Adipocyte (in vitro differentiated cells): ENCODE measurements around the gene AP5B1.
"Not testable (repeated sequence)": the region's sequence is repeated elsewhere in the genome, so short reads cannot be mapped to it uniquely, and the experiment has no call there.

Experiments
- DNase-seq: peaks from one replicate; pipeline ENCODE4 v3.0.0-alpha.2; 2015; ENCODE audit warnings: low read depth
- H3K27me3 ChIP-seq: replicated peaks from 2 replicates; pipeline ENCODE4 v1.7.0; 2013; ENCODE audit warnings: mild to moderate bottlenecking, low read length, moderate library complexity; ENCODE audit not compliant: control insufficient read depth, insufficient read depth
- H3K36me3 ChIP-seq: 2 replicates; pipeline ENCODE4 v1.7.0; 2013; ENCODE audit warnings: low read length, mild to moderate bottlenecking, moderate library complexity; ENCODE audit not compliant: control insufficient read depth, insufficient read depth, severe bottlenecking
- H3K4me1 ChIP-seq: 2 replicates; pipeline ENCODE4 v1.7.0; 2013; ENCODE audit warnings: mild to moderate bottlenecking, low read length, moderate library complexity; ENCODE audit not compliant: control insufficient read depth, insufficient read depth
- H3K4me3 ChIP-seq: 2 replicates; pipeline ENCODE4 v1.7.0; 2013; ENCODE audit warnings: mild to moderate bottlenecking, low read length, moderate library complexity
- H3K9ac ChIP-seq: 2 replicates; pipeline ENCODE4 v1.7.0; 2013; ENCODE audit warnings: mild to moderate bottlenecking, low read length, moderate library complexity
- H3K9me3 ChIP-seq: 2 replicates; pipeline ENCODE4 v1.7.0; 2013; ENCODE audit warnings: mild to moderate bottlenecking, low read length, moderate library complexity; ENCODE audit not compliant: control insufficient read depth

Gene AP5B1

DNA sequence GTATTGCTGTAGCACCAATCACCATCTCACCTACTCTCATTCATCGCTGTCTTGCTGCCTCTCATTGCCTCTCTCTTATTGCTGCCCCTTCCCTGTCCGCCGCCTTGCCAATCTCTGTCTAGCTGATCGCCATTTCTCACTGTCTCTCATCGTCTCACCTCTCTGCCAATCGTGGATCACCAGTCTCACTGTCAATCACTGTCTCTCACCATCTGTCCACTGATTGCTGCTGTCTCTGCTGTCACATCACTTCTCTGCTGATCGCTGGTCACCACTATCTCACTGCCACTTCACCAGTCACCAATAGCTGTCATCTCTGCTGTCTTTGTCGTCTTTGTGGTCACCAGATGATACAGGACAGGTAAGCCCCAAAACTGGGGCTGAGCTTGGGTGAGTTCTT lies 39.6 kb downstream of the AP5B1 start:
- no peaks in the 10 kb centered on the region for H3K4me1 ChIP-seq
- H3K36me3 ChIP-seq: no peaks in the 10 kb centered on the region
- H3K27me3 ChIP-seq: peaks cover 13% of the 10 kb centered on the region
- H3K9me3 ChIP-seq: peaks cover 6% of the 10 kb centered on the region
- H3K9ac ChIP-seq: no peak overlapping the region
- H3K4me3 ChIP-seq: no peak overlapping the region
- DNase-seq: no peak

DNA sequence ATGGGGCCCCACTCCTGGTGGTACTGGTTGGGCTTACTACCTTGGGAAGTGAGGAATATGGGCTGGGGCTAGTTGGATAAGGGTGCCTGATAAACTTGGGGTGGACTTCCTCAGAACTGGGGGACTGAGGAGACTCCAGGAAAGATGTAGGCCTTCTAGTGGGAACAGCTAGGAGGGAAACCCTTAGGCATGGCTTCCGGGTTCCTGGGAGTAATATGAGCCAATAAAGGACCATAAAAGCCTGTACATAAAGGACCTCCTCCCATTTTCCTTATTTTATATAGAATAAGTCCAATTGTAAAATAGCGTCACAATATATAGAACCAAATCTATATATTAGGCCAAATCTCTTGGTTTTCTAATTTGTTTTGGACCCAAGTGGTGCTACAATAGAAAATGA lies 41.8 kb downstream of the AP5B1 start:
- Histone ChIP-seq H3K27me3 (peaks cover 12% of the 10 kb centered on the region), H3K9ac (no peak overlapping the region), H3K4me1 (no peaks in the 10 kb centered on the region), H3K9me3 (peaks cover 6% of the 10 kb centered on the region), H3K4me3 (no peak overlapping the region), H3K36me3 (no peaks in the 10 kb centered on the region)
- DNase-seq: no peak

DNA sequence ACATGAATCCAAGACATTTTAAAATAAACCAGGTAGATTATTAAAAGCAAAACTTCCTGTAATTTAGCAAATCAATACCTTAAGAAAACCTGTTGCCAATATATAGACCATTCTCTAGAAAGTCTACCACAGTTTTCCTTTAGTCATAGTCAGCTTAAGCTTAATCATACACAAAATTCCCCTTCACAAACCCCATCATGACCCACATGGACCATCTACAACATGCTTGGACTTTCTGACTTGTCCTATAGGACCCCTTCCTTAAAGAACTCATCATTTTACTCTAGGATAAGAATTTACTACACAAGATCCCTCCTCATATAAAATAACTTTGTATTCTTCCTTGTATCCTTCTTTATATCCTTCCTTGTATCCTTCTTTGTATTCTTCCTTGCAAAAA lies 44.0 kb downstream of the AP5B1 start:
- Histone ChIP-seq H3K27me3 (peaks cover 12% of the 10 kb centered on the region), H3K4me3 (no peak overlapping the region), H3K9ac (no peak overlapping the region), H3K36me3 (no peaks in the 10 kb centered on the region), H3K9me3 (peaks cover 10% of the 10 kb centered on the region), H3K4me1 (no peaks in the 10 kb centered on the region)
- DNase-seq: no peak

DNA sequence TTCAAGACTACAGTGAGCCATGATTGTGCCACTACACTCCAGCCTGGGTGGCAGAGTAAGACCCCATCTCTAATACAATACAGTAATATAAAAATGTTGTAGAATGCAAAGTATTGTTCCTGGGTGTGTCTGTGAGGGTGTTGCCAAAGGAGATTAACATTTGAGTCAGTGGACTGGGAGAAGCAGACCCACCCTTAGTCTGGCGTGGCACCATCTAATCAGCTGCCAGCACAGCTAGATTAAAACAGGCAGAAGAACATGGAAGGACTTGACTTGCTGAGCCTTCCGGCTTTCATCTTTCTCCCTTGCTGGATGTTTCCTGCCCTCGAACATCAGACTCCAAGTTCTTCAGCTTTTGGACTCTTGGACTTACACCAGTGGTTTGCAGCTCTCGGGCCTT lies 45.7 kb downstream of the AP5B1 start:
- not testable (repeated sequence) for H3K4me1 ChIP-seq, H3K4me3 ChIP-seq, H3K36me3 ChIP-seq, H3K9ac ChIP-seq, H3K9me3 ChIP-seq, DNase-seq
- peaks cover 12% of the 10 kb centered on the region for H3K27me3 ChIP-seq

DNA sequence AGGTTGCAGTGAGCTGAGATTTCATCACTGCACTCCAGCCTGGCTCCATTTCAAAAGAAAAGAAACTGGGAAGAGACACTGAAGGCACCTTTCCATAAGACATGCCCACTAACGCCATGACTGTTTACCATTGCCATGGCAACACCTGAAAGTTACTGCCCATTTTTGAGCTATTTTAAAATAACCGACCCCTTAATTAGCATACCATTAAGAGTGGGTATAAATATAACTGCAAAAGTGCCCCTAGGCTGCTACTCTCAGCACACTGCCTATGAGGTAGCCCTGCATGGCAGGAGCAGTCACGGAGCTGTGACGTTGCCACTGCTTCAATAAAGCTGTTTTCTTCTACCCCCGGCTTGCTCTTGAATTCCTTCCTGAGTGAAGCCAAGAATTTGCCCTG lies 50.3 kb downstream of the AP5B1 start:
- DNase-seq: no peak
- Histone ChIP-seq H3K4me1 (no peaks in the 10 kb centered on the region), H3K9me3 (peaks cover 3% of the 10 kb centered on the region), H3K9ac (no peak overlapping the region), H3K4me3 (no peak overlapping the region), H3K27me3 (peaks cover 9% of the 10 kb centered on the region), H3K36me3 (no peaks in the 10 kb centered on the region)

DNA sequence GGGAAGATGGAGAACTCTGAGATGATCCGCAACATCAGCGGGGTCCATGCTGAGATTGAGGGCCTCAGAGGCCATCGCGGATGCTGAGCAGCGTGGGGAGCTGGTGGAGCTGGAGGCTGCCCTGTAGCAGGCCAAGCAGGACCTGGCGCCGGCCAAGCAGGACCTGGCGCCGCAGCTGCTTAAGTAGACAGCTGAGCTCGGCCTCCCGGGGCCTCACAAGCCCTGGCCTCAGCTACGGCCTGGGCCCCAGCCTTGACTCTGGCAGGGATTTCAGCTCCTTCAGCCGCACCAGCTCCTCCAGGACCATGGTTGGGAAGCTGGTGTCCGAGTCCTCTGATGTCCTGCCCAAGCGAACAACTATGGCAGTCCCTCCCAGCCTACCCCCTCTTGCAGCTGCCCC lies 52.9 kb downstream of the AP5B1 start:
- Histone ChIP-seq H3K4me1 (no peaks in the 10 kb centered on the region), H3K9ac (no peak overlapping the region), H3K4me3 (no peak overlapping the region), H3K27me3 (peaks cover 7% of the 10 kb centered on the region), H3K9me3 (peaks cover 3% of the 10 kb centered on the region), H3K36me3 (no peaks in the 10 kb centered on the region)
- no peak for DNase-seq

DNA sequence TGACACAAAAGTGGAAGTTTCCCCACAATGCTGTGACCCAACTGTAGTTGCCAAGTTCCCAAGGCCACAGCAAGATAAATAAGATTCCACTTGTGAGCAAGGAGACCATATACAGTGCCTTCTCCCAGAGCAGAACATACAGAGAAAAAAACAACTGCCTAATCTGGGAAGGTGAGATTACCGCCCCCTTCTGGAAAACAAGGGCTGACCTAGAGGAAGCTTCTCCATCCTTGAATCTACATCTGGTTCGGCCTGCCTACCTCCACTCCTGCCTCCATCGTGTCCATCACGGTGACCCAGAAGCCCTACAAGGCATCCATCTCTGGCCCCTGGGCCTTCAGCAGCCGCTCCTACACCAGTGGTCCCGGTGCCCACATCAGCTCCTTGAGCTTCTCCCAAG lies 54.1 kb downstream of the AP5B1 start:
- peaks cover 7% of the 10 kb centered on the region for H3K27me3 ChIP-seq
- H3K36me3 ChIP-seq: no peaks in the 10 kb centered on the region
- no peak overlapping the region for H3K4me3 ChIP-seq
- no peak overlapping the region for H3K9ac ChIP-seq
- H3K4me1 ChIP-seq: no peaks in the 10 kb centered on the region
- H3K9me3 ChIP-seq: no peaks in the 10 kb centered on the region
- DNase-seq: no peak
